SK-N-SH (cell line): Measurements from ENCODE around the gene MAF. TPM values are rescaled to one million over a fixed set of nuclear protein-coding genes. Genes with fewer than 3 reads are reported as not detected.

Experiments used
- CTCF ChIA-PET: fragments of 300-600, 350-600 bp; formaldehyde crosslinking; extraction: SDS; loops from one replicate; lab custom pipeline; 2021; lab: Yijun Ruan, JAX
- POLR2A ChIA-PET: fragments of 350-600 bp; sonication (Branson Sonifier 250); formaldehyde crosslinking; extraction: SDS; loops from one replicate; lab custom pipeline; 2020; ENCODE audit warnings: antibody characterized with exemption, inconsistent platforms; lab: Yijun Ruan, JAX
- DNase-seq: peaks from one replicate; pipeline ENCODE4 v3.0.0; 2012
- H2AFZ ChIP-seq: fragments of 200-600 bp; sonication (generic); 2 replicates; pipeline ENCODE4 v1.8.1; 2016; ENCODE audit warnings: antibody characterized with exemption, mild to moderate bottlenecking, low read depth
- H3F3A ChIP-seq: fragments of 200-600 bp; sonication (generic); replicated peaks from 2 replicates; pipeline ENCODE3; 2016; ENCODE audit warnings: antibody characterized with exemption, mild to moderate bottlenecking; ENCODE audit not compliant: insufficient read depth
- H3K27ac ChIP-seq, 2 experiments: fragments of 200-500 bp in 1 of 2; fragments of 200-600 bp in 1 of 2; sonication (Bioruptor generic) in 1 of 2; sonication (generic), shearing (Covaris generic) in 1 of 2; 2 replicates each; pipeline versions ENCODE4 v1.5.1 to v1.6.1; 2014 to 2016; ENCODE audit warnings: low read depth in 2 of 2, inconsistent platforms in 1 of 2, low read length in 1 of 2, mild to moderate bottlenecking in 1 of 2, mixed read lengths in 1 of 2
- H3K27me3 ChIP-seq: fragments of 200-600 bp; sonication (generic), shearing (Covaris generic); 2 replicates; pipeline ENCODE4 v1.6.1; 2016; ENCODE audit warnings: mixed run types; ENCODE audit not compliant: insufficient read depth
- H3K36me3 ChIP-seq, 2 experiments: fragments of 200-500 bp in 1 of 2; fragments of 200-600 bp in 1 of 2; sonication (Bioruptor generic) in 1 of 2; sonication (generic) in 1 of 2; replicated peaks in 1 of 2; 2 replicates each; pipeline versions ENCODE3 to v1.5.1; 2014 to 2016; ENCODE audit warnings: low read length in 1 of 2, mild to moderate bottlenecking in 1 of 2; ENCODE audit not compliant: insufficient read depth in 2 of 2, control insufficient read depth in 1 of 2
- H3K4me1 ChIP-seq, 2 experiments: fragments of 200-500 bp in 1 of 2; fragments of 200-600 bp in 1 of 2; sonication (Bioruptor generic) in 1 of 2; sonication (generic), shearing (Covaris generic) in 1 of 2; 2 replicates each; pipeline versions ENCODE4 v1.5.1 to v1.6.1; 2014 to 2016; ENCODE audit warnings: low read depth in 1 of 2, low read length in 1 of 2, mixed run types in 1 of 2; ENCODE audit not compliant: insufficient read depth in 2 of 2, control insufficient read depth in 1 of 2
- H3K4me2 ChIP-seq: fragments of 200-600 bp; sonication (generic), shearing (Covaris generic); 2 replicates; pipeline ENCODE4 v1.6.1; 2017; ENCODE audit warnings: mixed run types
- H3K4me3 ChIP-seq, 2 experiments: fragments of 200-500 bp in 1 of 2; fragments of 200-600 bp in 1 of 2; sonication (Bioruptor generic) in 1 of 2; sonication (generic), shearing (Covaris generic) in 1 of 2; 2 replicates each; pipeline versions ENCODE4 v1.5.1 to v1.8.1; 2014 to 2016; ENCODE audit warnings: low read depth in 2 of 2, inconsistent platforms in 1 of 2, low read length in 1 of 2, mild to moderate bottlenecking in 1 of 2, mixed read lengths in 1 of 2, moderate library complexity in 1 of 2
- H3K79me2 ChIP-seq: fragments of 200-600 bp; sonication (generic); 2 replicates; pipeline ENCODE4 v1.8.1; 2017; ENCODE audit warnings: mild to moderate bottlenecking; ENCODE audit not compliant: insufficient read depth
- H3K9ac ChIP-seq: fragments of 200-600 bp; sonication (generic); 2 replicates; pipeline ENCODE4 v1.6.1; 2017; ENCODE audit warnings: mixed run types
- H3K9me2 ChIP-seq: fragments of 200-600 bp; sonication (generic); 2 replicates; pipeline ENCODE4 v1.6.1; 2017; ENCODE audit warnings: mixed run types
- H3K9me3 ChIP-seq: fragments of 200-600 bp; sonication (generic); 2 replicates; pipeline ENCODE4 v1.6.1; 2017; ENCODE audit warnings: mixed run types, mild to moderate bottlenecking, moderate library complexity
- H4K20me1 ChIP-seq: fragments of 200-600 bp; sonication (generic); 2 replicates; pipeline ENCODE4 v1.6.1; 2017; ENCODE audit warnings: mild to moderate bottlenecking, mixed run types; ENCODE audit not compliant: insufficient read depth
- CHD2 ChIP-seq: fragments of 150-350 bp; IDR thresholded peaks from 2 replicates; pipeline ENCODE4 v1.6.1; 2018; ENCODE audit warnings: low read length; ENCODE audit not compliant: partially characterized antibody
- EP300 ChIP-seq, 2 experiments: IDR thresholded peaks; 2 replicates each; pipeline versions ENCODE4 v1.4.0 to v1.6.1; 2012; ENCODE audit warnings: borderline replicate concordance in 1 of 2, low read depth in 1 of 2, low read length in 1 of 2
- EZH2phosphoT487 ChIP-seq: fragments of 200-600 bp; sonication (generic); IDR thresholded peaks from 2 replicates; pipeline ENCODE4 v1.6.1; 2017; ENCODE audit warnings: low read depth, mixed run types, mild to moderate bottlenecking, antibody characterized with exemption, moderate library complexity, borderline replicate concordance
- FOSL2 ChIP-seq: IDR thresholded peaks from 2 replicates; pipeline ENCODE4 v1.4.0; 2012; ENCODE audit warnings: low read depth, mild to moderate bottlenecking, moderate library complexity, borderline replicate concordance
- MXI1 ChIP-seq: IDR thresholded peaks from 2 replicates; pipeline ENCODE4 v1.6.1; 2012; ENCODE audit warnings: mild to moderate bottlenecking, low read depth, low read length, improper control_type of control experiment
- NFIC ChIP-seq: IDR thresholded peaks from 2 replicates; pipeline ENCODE4 v1.4.0; 2012; ENCODE audit warnings: borderline replicate concordance
- NRF1 ChIP-seq: IDR thresholded peaks from 2 replicates; pipeline ENCODE4 v1.6.1; 2012; ENCODE audit warnings: low read depth, mild to moderate bottlenecking, low read length
- POLR2AphosphoS5 ChIP-seq: IDR thresholded peaks from 2 replicates; pipeline ENCODE4 v1.6.1; 2012; ENCODE audit warnings: low read depth, low read length
- REST ChIP-seq: IDR thresholded peaks from 2 replicates; pipeline ENCODE4 v1.6.1; 2012; ENCODE audit warnings: mild to moderate bottlenecking, low read depth, low read length, moderate library complexity
- RFX5 ChIP-seq: IDR thresholded peaks from 2 replicates; pipeline ENCODE4 v1.6.1; 2012; ENCODE audit warnings: mild to moderate bottlenecking, improper control_type of control experiment, low read length
- USF2 ChIP-seq: fragments of 150-350 bp; IDR thresholded peaks from 2 replicates; pipeline ENCODE4 v1.6.1; 2017; ENCODE audit warnings: antibody characterized with exemption, low read length, low read depth, borderline replicate concordance
- YY1 ChIP-seq: IDR thresholded peaks from 2 replicates; pipeline ENCODE4 v1.4.0; 2012; ENCODE audit warnings: low read depth, mild to moderate bottlenecking
- ZBTB33 ChIP-seq: IDR thresholded peaks from 2 replicates; pipeline ENCODE4 v1.4.0; 2012; ENCODE audit warnings: low read depth, borderline replicate concordance
- WGBS: methylation state at CpG from one replicate; pipeline ENCODE4 v1.1.6; 2017; ENCODE audit warnings: low lambda C conversion rate; 5-methylcytosine and 5-hydroxymethylcytosine counted together
- polyA plus RNA-seq, 3 experiments: library from polyadenylated mRNA; depleted of rRNA; stranded (reverse); fragments of >200 nt; gene quantifications; 2 replicates each; pipeline ENCODE4 v1.2.3, GENCODE V29; 2012

MAF gene
- polyA plus RNA-seq, 1 of the 3 experiments (the other 2 are of a cell fraction): 0.23 TPM

DNA sequence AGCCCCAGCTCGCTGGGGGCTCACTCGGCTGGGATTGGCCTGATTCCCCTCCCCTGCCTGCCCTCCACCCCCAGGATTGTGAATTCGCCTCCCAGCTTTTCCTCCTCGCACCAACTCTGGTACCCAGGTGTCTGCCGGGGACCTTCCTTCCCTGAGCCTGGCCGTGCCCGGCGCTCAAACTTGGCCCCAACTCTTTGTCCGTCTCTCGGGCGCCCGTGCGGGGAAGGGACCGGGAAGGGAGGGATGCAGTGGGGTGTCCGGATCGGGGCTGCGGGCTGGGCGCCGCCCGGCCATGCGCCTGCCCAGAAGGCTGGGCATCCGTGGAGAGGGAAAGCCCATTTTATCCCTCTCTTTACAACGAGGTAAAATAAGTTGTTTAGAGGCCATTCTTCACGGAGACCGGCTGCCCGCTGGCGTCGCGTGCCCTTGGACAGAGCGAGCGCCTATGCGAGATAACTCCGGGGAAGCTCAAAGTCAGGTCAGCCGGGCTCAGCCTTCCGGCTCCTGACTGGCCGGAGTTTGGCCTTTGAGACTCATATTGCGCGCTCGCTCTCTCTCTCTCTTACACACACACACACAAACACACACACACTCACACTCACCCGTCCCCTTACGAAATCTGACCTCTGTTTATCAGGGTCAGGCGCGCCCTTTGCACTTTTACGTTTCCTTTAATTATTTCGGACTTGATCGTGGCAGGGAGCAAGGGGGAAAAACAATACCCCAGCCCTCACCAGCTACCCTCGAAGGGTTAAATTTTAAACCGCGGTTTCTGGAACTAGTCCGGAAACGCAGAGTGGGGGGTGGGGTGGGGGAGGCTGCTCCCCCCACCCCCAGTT, 774 bp upstream of the MAF start:
- TF ChIP-seq USF2 (no peak), YY1 (no peak), MXI1 (no peak), REST (no peak), EP300 (IDR thresholded peaks at IDR 0.05; ENCODE audit: borderline replicate concordance in 1 of 2, low read depth in 1 of 2, low read length in 1 of 2) (no peak), EZH2phosphoT487 (no peak), RFX5 (no peak), POLR2AphosphoS5 (no peak), NRF1 (no peak), ZBTB33 (no peak), NFIC (no peak), FOSL2 (no peak), CHD2 (no peak)
- Histone ChIP-seq H3F3A (peaks cover 3% of the 10 kb centered on the region), H3K9me3 (no peaks in the 10 kb centered on the region), H3K4me1 (peaks cover 6 to 22% of the 10 kb centered on the region in 2 experiments; a peak in 3 of 4 replicates), H3K9ac (no peak overlapping the region; the same call in 1 of the 2 replicates), H3K36me3 (no peaks in the 10 kb centered on the region), H3K4me2 (peak overlapping the region; percentile 96), H3K4me3 (peak overlapping the region; percentile 47 to 65), H3K79me2 (no peaks in the 10 kb centered on the region), H4K20me1 (no peaks in the 10 kb centered on the region), H3K27ac (no peak overlapping the region), H2AFZ (peak overlapping the region; percentile 88), H3K27me3 (peaks cover 19% of the 10 kb centered on the region; the same call in 1 of the 2 replicates), H3K9me2 (no peaks in the 10 kb centered on the region)
- POLR2A ChIA-PET: interaction anchor here (1.0 kb wide), 1 partner anchor 572 kb away, joined by 3 read pairs; no protein-coding TSS in a partner anchor
- WGBS: 2% methylated on average over 35 of the region's 51 CpGs
- peak; percentile 48 for DNase-seq
- CTCF ChIA-PET: interaction anchor here (0.7 to 2.4 kb wide), 43 partner anchors 8 to 1476 kb away, joined by 3 to 12 read pairs (median 4); no protein-coding TSS in a partner anchor
